WTC11 (cell line): ENCODE data around the gene TMEM179. TPM values are rescaled to one million over a fixed set of nuclear protein-coding genes. Genes with fewer than 3 reads are reported as not detected.
"Not testable (repeated sequence)": the region's sequence is repeated elsewhere in the genome, so short reads cannot be mapped to it uniquely, and the experiment has no call there.

Experiments used
- ATAC-seq: fragments of 200-7000 bp; cut with Tn5 transposase; 2 replicates; pipeline ENCODE4 v1.10.0; 2021; ENCODE audit warnings: mild to moderate bottlenecking, moderate library complexity
- CTCF ChIA-PET: fragments of 300-600 bp; sonication (Branson Sonifier 250); formaldehyde crosslinking; loops from one replicate; lab custom pipeline; 2021; ENCODE audit warnings: antibody characterized with exemption; lab: Charles Lee
- POLR2A ChIA-PET: fragments of 350-600 bp; sonication (Branson Sonifier 250); formaldehyde crosslinking; loops from one replicate; lab custom pipeline; 2021; ENCODE audit warnings: antibody characterized with exemption; lab: Charles Lee
- DNase-seq: peaks from one replicate; pipeline ENCODE4 v3.0.0; 2021; ENCODE audit warnings: low spot score
- H3K27ac Mint-ChIP-seq: 2 replicates; pipeline ENCODE4 v1.8.0; 2021; ENCODE audit warnings: mixed read lengths
- H3K27me3 Mint-ChIP-seq: 2 replicates; pipeline ENCODE4 v1.8.0; 2021; ENCODE audit warnings: low read depth, mild to moderate bottlenecking, moderate library complexity, mixed read lengths
- H3K36me3 Mint-ChIP-seq: 2 replicates; pipeline ENCODE4 v1.8.0; 2021; ENCODE audit warnings: mixed read lengths
- H3K4me1 Mint-ChIP-seq: 2 replicates; pipeline ENCODE4 v1.8.0; 2022; ENCODE audit warnings: mixed read lengths
- H3K4me3 Mint-ChIP-seq: 2 replicates; pipeline ENCODE4 v1.8.0; 2021; ENCODE audit warnings: mild to moderate bottlenecking, moderate library complexity, mixed read lengths
- H3K9me3 Mint-ChIP-seq: 2 replicates; pipeline ENCODE4 v1.8.0; 2021; ENCODE audit warnings: mixed read lengths
- ATF6 ChIP-seq: sonication (generic); formaldehyde crosslinking; IDR thresholded peaks from 2 replicates; pipeline ENCODE4 v1.8.1; 2023; ENCODE audit warnings: mild to moderate bottlenecking, missing genetic modification reagents
- ETV6 ChIP-seq: sonication (generic); formaldehyde crosslinking; IDR thresholded peaks from 2 replicates; pipeline ENCODE4 v1.8.1; 2022; ENCODE audit warnings: mild to moderate bottlenecking, missing genetic modification reagents
- FOXP1 ChIP-seq: sonication (generic); formaldehyde crosslinking; IDR thresholded peaks from 2 replicates; pipeline ENCODE4 v1.8.0; 2022; ENCODE audit warnings: missing genetic modification reagents, mild to moderate bottlenecking, moderate library complexity, borderline replicate concordance
- GABPB1 ChIP-seq: sonication (generic); formaldehyde crosslinking; IDR thresholded peaks from 2 replicates; pipeline ENCODE4 v1.8.1; 2023; ENCODE audit warnings: mild to moderate bottlenecking, missing genetic modification reagents
- JUN ChIP-seq: sonication (generic); formaldehyde crosslinking; IDR thresholded peaks from 2 replicates; pipeline ENCODE4 v1.8.0; 2023; ENCODE audit warnings: mild to moderate bottlenecking, missing genetic modification reagents
- NFYB ChIP-seq: sonication (generic); formaldehyde crosslinking; conservative IDR thresholded peaks from 2 replicates; pipeline ENCODE4 v1.8.0; 2022; ENCODE audit warnings: low read depth, missing genetic modification reagents
- NR3C1 ChIP-seq: sonication (generic); formaldehyde crosslinking; conservative IDR thresholded peaks from 2 replicates; pipeline ENCODE4 v1.8.1; 2023; ENCODE audit warnings: low read depth, mild to moderate bottlenecking, missing genetic modification reagents
- SMAD4 ChIP-seq: sonication (generic); formaldehyde crosslinking; IDR thresholded peaks from 2 replicates; pipeline ENCODE4 v1.8.0; 2022; ENCODE audit warnings: mild to moderate bottlenecking, missing genetic modification reagents
- ZNF121 ChIP-seq: sonication (generic); formaldehyde crosslinking; IDR thresholded peaks from 2 replicates; pipeline ENCODE4 v1.8.0; 2023; ENCODE audit warnings: missing genetic modification reagents
- ZNF232 ChIP-seq: sonication (generic); formaldehyde crosslinking; IDR thresholded peaks from 2 replicates; pipeline ENCODE4 v1.8.0; 2022; ENCODE audit warnings: mild to moderate bottlenecking, missing genetic modification reagents
- ZNF416 ChIP-seq: fragments of 250-450 bp; sonication (Bioruptor Pico); IDR thresholded peaks from 2 replicates; pipeline ENCODE4 v1.9.0; 2021; ENCODE audit warnings: mild to moderate bottlenecking, inconsistent platforms
- ZNF671 ChIP-seq: fragments of 250-450 bp; sonication (Bioruptor Pico); IDR thresholded peaks from 2 replicates; pipeline ENCODE4 v1.8.0; 2021; ENCODE audit warnings: mild to moderate bottlenecking
- total RNA-seq: library from RNA; stranded (reverse); gene quantifications from 3 replicates; pipeline ENCODE4 v1.2.3, GENCODE V29; 2021
- TF ChIP-seq, protein P1 (sequence below): sonication (generic); formaldehyde crosslinking; IDR thresholded peaks from 2 replicates; pipeline ENCODE4 v1.8.1; 2022; ENCODE audit warnings: low read depth, mild to moderate bottlenecking, moderate library complexity, missing genetic modification reagents, borderline replicate concordance
- TF ChIP-seq, protein P2 (sequence below): fragments of 250-450 bp; sonication (Bioruptor Pico); conservative IDR thresholded peaks from 2 replicates; pipeline ENCODE4 v1.9.0; 2021; ENCODE audit warnings: mild to moderate bottlenecking
- TF ChIP-seq, protein P3 (sequence below): sonication (generic); formaldehyde crosslinking; IDR thresholded peaks from 2 replicates; pipeline ENCODE4 v1.8.1; 2023; ENCODE audit warnings: mild to moderate bottlenecking, missing genetic modification reagents, borderline replicate concordance

Gene TMEM179
- total RNA-seq, 1 experiment from 2014 or later: 2.4 TPM

DNA sequence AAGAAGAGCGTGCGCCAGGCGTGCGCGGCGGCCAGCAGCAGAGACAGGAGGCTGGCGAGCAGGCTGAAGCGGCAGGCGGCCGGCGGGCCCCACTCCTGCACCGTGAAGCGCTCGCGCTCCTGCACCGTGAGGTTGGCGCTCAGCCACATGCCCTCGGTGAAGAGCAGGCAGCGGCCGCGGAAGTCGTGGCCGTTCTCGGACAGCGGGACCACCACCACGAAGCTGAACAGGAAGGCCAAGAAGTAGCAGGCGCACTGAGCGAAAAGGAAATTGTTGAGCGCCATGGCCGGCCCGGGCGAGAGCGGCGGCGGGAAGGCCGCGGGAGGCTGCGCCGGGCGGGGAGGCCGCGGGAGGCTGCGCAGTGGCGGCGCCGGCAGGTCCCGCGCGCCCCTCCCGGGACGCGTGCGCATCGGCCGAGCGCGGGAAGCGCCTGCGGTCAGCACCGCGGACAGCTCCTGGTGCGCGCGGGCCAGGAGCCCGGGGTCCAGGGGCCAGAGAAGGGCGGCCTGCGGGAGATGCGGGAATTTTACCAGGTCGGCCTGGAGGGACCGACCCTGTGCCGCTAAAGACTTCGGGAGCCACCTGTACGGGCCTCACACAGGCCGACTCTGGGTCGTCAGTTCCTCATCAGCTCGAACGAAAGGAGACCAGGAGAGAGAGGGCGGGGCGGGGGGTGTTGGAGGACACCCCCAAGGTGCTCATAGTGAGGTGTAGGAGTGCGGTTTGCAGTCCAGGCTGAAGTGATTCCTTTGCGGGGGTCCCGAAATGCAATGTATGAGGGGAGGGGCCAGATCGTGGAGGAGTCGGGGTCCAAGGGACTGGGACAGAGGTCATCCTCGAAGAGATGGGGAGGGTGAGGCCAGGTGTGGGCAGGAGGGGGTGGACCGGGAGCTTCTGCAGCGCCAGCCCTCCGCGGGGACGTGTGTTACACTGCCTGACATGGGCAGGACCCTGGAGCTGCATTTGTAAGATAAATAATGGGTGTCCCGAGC is at the start of gene TMEM179 (continued):
- TF ChIP-seq, protein P1, sequence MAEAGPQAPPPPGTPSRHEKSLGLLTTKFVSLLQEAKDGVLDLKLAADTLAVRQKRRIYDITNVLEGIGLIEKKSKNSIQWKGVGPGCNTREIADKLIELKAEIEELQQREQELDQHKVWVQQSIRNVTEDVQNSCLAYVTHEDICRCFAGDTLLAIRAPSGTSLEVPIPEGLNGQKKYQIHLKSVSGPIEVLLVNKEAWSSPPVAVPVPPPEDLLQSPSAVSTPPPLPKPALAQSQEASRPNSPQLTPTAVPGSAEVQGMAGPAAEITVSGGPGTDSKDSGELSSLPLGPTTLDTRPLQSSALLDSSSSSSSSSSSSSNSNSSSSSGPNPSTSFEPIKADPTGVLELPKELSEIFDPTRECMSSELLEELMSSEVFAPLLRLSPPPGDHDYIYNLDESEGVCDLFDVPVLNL (CRISPR knock-in tag): peak; percentile 89
- TF ChIP-seq ATF6 (CRISPR knock-in tag) (0 out of 2 replicates have a peak, but pooled peaks have one; percentile 16), FOXP1 (CRISPR knock-in tag) (peak; percentile 96), ETV6 (peak; percentile 88; the same call in 1 of the 2 replicates), ZNF121 (peak; percentile 73), ZNF671 (CRISPR knock-in tag) (no peak), ZNF416 (CRISPR knock-in tag) (0 out of 2 replicates have a peak, but pooled peaks have one; percentile 15), SMAD4 (CRISPR knock-in tag) (peak; percentile 69; the same call in 1 of the 2 replicates), JUN (CRISPR knock-in tag) (peak; percentile 92), GABPB1 (CRISPR knock-in tag) (no peak), NR3C1 (CRISPR knock-in tag) (peak; percentile 93; the same call in 1 of the 2 replicates), NFYB (CRISPR knock-in tag) (peak; percentile 48), ZNF232 (CRISPR knock-in tag) (peak; percentile 64; the same call in 1 of the 2 replicates)
- TF ChIP-seq, protein P2, sequence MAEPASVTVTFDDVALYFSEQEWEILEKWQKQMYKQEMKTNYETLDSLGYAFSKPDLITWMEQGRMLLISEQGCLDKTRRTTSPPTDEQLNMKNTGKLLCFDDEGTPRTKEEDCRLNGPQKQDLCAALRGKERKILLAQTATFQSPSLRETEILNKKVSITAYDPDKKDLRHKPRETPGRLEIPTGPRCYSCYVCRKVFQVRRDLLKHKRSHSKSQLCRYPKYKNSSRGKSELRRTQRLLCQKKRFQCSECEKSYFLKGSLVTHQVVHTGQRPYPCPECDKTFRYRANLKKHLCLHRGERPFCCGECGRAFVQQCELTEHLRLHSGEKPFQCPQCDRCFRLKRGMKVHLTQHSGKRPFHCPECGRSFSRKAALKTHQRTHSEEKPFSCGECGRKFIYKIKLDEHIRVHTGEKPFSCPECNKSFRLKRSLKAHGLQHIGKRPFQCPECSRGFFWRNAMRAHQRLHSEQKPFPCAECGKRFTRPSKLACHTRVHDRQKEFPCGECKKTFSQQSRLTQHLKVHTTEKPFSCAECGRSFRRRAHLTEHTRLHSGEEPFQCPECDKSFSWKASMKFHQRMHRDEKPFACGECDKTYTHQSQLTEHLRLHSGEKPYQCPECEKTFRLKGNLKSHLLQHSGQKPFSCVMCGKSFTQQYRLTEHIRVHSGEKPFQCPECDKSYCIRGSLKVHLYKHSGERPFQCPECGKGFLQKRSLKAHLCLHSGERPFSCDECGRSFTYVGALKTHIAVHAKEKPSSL (CRISPR knock-in tag): no peak

DNA sequence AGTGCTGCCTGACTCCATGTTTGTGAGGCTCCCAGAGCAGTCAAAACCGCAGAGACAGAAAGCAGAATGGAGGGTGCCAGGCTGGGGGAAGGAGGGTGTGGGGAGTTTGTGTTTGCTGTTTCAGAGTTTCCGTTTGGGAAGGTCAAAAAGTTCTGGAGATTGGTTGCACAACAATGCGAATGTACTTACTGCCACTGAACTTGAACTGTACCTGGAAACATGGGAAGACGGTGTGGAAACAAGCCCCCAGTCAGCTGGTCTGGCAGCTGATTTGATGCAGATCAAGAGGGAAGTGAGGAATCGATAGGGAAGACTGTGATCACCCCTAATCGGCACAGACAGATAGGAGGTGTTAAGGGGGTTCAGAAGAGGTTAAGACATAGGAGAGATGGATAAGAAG is 49.5 kb upstream of the TMEM179 start:
- peaks cover 45% of the 10 kb centered on the region for H3K27me3 Mint-ChIP-seq
- peaks cover 25% of the 10 kb centered on the region for H3K9me3 Mint-ChIP-seq
- ChIA-PET CTCF (no interaction called here), POLR2A (no interaction called here)
- ATAC-seq: no peak
- no peak overlapping the region for H3K27ac Mint-ChIP-seq
- H3K36me3 Mint-ChIP-seq: peaks cover 19% of the 10 kb centered on the region
- 0 out of 2 replicates have a peak, but pooled peaks have one; percentile 23 for TF ChIP-seq GABPB1 (CRISPR knock-in tag)
- TF ChIP-seq, protein P3, sequence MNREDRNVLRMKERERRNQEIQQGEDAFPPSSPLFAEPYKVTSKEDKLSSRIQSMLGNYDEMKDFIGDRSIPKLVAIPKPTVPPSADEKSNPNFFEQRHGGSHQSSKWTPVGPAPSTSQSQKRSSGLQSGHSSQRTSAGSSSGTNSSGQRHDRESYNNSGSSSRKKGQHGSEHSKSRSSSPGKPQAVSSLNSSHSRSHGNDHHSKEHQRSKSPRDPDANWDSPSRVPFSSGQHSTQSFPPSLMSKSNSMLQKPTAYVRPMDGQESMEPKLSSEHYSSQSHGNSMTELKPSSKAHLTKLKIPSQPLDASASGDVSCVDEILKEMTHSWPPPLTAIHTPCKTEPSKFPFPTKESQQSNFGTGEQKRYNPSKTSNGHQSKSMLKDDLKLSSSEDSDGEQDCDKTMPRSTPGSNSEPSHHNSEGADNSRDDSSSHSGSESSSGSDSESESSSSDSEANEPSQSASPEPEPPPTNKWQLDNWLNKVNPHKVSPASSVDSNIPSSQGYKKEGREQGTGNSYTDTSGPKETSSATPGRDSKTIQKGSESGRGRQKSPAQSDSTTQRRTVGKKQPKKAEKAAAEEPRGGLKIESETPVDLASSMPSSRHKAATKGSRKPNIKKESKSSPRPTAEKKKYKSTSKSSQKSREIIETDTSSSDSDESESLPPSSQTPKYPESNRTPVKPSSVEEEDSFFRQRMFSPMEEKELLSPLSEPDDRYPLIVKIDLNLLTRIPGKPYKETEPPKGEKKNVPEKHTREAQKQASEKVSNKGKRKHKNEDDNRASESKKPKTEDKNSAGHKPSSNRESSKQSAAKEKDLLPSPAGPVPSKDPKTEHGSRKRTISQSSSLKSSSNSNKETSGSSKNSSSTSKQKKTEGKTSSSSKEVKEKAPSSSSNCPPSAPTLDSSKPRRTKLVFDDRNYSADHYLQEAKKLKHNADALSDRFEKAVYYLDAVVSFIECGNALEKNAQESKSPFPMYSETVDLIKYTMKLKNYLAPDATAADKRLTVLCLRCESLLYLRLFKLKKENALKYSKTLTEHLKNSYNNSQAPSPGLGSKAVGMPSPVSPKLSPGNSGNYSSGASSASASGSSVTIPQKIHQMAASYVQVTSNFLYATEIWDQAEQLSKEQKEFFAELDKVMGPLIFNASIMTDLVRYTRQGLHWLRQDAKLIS (CRISPR knock-in tag): no peak
- no peak for DNase-seq
- H3K4me1 Mint-ChIP-seq: no peaks in the 10 kb centered on the region
- no peak overlapping the region for H3K4me3 Mint-ChIP-seq

DNA sequence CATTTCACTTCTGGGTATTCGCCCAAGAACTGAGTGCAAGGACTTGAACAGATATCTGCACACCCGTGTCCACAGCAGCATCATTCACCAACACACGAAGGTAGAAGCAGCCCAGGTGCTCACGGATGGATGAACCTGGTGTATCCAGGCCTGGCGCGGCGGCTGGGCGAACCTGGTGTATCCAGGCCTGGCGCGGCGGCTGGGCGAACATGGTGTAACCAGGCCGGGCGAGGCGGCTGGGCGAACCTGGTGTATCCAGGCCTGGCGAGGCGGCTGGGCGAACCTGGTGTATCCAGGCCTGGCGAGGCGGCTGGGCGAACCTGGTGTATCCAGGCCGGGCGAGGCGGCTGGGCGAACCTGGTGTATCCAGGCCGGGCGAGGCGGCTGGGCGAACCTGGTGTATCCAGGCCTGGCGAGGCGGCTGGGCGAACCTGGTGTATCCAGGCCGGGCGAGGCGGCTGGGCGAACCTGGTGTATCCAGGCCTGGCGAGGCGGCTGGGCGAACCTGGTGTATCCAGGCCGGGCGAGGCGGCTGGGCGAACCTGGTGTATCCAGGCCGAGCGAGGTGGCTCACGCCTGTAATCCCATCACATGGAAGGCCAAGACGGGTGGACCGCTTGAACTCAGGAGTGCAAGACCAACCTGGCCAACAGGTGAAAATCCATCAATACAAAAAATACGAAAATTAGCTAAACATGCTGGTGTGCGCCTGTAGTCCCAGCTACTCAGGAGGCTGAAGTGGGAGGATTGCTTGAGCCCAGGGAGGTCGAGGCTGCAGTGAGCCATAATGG is 48.8 kb upstream of the TMEM179 start:
- DNase-seq, H3K27ac Mint-ChIP-seq, POLR2A ChIA-PET, H3K4me3 Mint-ChIP-seq, ATAC-seq, H3K4me1 Mint-ChIP-seq: not testable (repeated sequence)
- Mint-ChIP-seq H3K27me3 (peaks cover 45% of the 10 kb centered on the region), H3K36me3 (peaks cover 19% of the 10 kb centered on the region), H3K9me3 (peaks cover 25% of the 10 kb centered on the region)
- CTCF ChIA-PET: interaction anchor here (1.8 to 2.2 kb wide), 2 partner anchors 12 to 30 kb away, joined by 12 to 13 read pairs; no protein-coding TSS in a partner anchor
